Smooth muscle cell (in vitro differentiated cells): Measurements from ENCODE around the gene DLG5. TPM values are rescaled to one million over a fixed set of nuclear protein-coding genes. Genes with fewer than 3 reads are reported as not detected.

ENCODE experiments used
- DNase-seq: peaks from one replicate; lab custom pipeline; 2025; ENCODE audit not compliant: unreplicated experiment; lab: John Stamatoyannopoulos, UW
- H2AFZ ChIP-seq: fragments of 200-600 bp; sonication (generic); 2 replicates; pipeline ENCODE4 v1.6.0; 2016; ENCODE audit warnings: antibody characterized with exemption, low read depth, mild to moderate bottlenecking
- H3F3A ChIP-seq: fragments of 200-600 bp; sonication (generic); 2 replicates; pipeline ENCODE4 v1.6.0; 2017; ENCODE audit warnings: antibody characterized with exemption, low read depth
- H3K27ac ChIP-seq: fragments of 200-600 bp; sonication (generic); 2 replicates; pipeline ENCODE4 v1.5.1; 2016; ENCODE audit warnings: low read depth, mild to moderate bottlenecking
- H3K27me3 ChIP-seq: fragments of 200-600 bp; sonication (generic); 2 replicates; pipeline ENCODE4 v1.6.1; 2016; ENCODE audit warnings: low read depth, mild to moderate bottlenecking
- H3K36me3 ChIP-seq: fragments of 200-600 bp; sonication (generic); 2 replicates; pipeline ENCODE4 v1.5.1; 2016; ENCODE audit warnings: low read depth
- H3K4me1 ChIP-seq: fragments of 200-600 bp; sonication (generic); 2 replicates; pipeline ENCODE4 v1.5.1; 2016; ENCODE audit warnings: low read depth
- H3K4me2 ChIP-seq: fragments of 200-600 bp; sonication (generic); 2 replicates; pipeline ENCODE4 v1.6.0; 2016; ENCODE audit warnings: mild to moderate bottlenecking
- H3K4me3 ChIP-seq: fragments of 200-600 bp; sonication (generic); 2 replicates; pipeline ENCODE4 v1.5.1; 2016; ENCODE audit warnings: mild to moderate bottlenecking
- H3K79me2 ChIP-seq: fragments of 200-600 bp; sonication (generic); 2 replicates; pipeline ENCODE4 v1.6.0; 2016; ENCODE audit warnings: low read depth, mild to moderate bottlenecking
- H3K9ac ChIP-seq: fragments of 200-600 bp; sonication (generic); 2 replicates; pipeline ENCODE4 v1.6.0; 2016; ENCODE audit warnings: low read depth
- H3K9me3 ChIP-seq: fragments of 200-600 bp; sonication (generic); replicated peaks from 2 replicates; pipeline ENCODE4 v1.5.1; 2016; ENCODE audit warnings: low read depth
- H4K20me1 ChIP-seq: fragments of 200-600 bp; sonication (generic); 2 replicates; pipeline ENCODE4 v1.6.0; 2016; ENCODE audit warnings: low read depth
- WGBS: methylation state at CpG from one replicate; pipeline ENCODE4 v1.1.7; 2016; ENCODE audit warnings: low lambda C conversion rate; 5-methylcytosine and 5-hydroxymethylcytosine counted together
- polyA plus RNA-seq: library from polyadenylated mRNA; unstranded; fragments of >200 nt; fragmentation: Nextera tagmentation; extraction: Ambion mirVana; gene quantifications from 2 replicates; pipeline ENCODE4 v1.2.1, GENCODE V29; 2016
- total RNA-seq: library from RNA; depleted of rRNA; stranded (reverse); fragments of >200 nt; gene quantifications from 2 replicates; pipeline ENCODE4 v1.2.3, GENCODE V29; 2014
- TF ChIP-seq, protein P1 (sequence below): fragments of 200-600 bp; sonication (generic); IDR thresholded peaks from 2 replicates; pipeline ENCODE4 v1.5.1; 2017; ENCODE audit warnings: borderline replicate concordance, mild to moderate bottlenecking, antibody characterized with exemption; ENCODE audit not compliant: insufficient read depth, poor library complexity, severe bottlenecking

The DLG5 gene
- total and polyA plus RNA-seq, 2 experiments from 2014 or later, result 11.3 to 21.8 TPM

GRCh38 chr10:77798940-77799339 lies 127.6 kb downstream of the DLG5 start:
- Histone ChIP-seq H4K20me1 (peaks cover 15% of the 10 kb centered on the region), H3K4me1 (no peaks in the 10 kb centered on the region), H3F3A (no peaks in the 10 kb centered on the region), H3K4me3 (no peak overlapping the region), H3K9ac (no peak overlapping the region), H2AFZ (no peak overlapping the region), H3K9me3 (no peaks in the 10 kb centered on the region), H3K79me2 (no peaks in the 10 kb centered on the region), H3K4me2 (no peak overlapping the region), H3K36me3 (no peaks in the 10 kb centered on the region), H3K27ac (no peak overlapping the region), H3K27me3 (no peaks in the 10 kb centered on the region)
- no peak for DNase-seq
- TF ChIP-seq, protein P1, sequence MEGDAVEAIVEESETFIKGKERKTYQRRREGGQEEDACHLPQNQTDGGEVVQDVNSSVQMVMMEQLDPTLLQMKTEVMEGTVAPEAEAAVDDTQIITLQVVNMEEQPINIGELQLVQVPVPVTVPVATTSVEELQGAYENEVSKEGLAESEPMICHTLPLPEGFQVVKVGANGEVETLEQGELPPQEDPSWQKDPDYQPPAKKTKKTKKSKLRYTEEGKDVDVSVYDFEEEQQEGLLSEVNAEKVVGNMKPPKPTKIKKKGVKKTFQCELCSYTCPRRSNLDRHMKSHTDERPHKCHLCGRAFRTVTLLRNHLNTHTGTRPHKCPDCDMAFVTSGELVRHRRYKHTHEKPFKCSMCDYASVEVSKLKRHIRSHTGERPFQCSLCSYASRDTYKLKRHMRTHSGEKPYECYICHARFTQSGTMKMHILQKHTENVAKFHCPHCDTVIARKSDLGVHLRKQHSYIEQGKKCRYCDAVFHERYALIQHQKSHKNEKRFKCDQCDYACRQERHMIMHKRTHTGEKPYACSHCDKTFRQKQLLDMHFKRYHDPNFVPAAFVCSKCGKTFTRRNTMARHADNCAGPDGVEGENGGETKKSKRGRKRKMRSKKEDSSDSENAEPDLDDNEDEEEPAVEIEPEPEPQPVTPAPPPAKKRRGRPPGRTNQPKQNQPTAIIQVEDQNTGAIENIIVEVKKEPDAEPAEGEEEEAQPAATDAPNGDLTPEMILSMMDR, result no peak
- WGBS, result 81% methylated on average over 2 of the region's 2 CpGs

DNA sequence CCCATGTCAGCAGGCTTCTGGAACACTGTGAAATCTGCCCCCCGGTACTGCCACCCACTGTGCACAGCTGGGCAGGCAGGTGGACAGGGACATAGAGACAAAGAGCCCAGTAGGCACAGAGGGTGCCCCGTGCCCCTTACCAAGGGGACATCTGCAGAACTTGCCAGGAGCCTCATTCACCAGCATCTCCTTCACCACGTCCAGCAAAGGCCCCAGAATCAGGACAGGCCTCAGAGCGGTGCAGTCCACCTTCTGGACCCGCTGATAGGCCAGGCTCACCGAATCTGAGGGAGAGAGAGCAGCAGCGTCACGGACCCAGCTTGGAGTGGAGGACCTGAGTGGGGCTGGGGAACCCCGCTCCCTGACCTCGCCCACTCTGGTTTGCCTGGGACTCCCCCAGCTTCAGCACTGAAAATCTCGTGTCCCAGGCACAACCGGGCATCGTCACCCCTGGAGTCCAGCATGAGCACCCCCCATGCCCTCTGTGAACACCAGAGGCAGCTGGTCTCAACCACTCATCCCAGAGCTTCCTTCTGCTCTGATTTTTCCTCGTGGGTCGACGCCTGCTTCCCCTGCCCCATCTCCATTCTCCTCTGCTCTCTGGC lies 130.1 kb downstream of the DLG5 start:
- Histone ChIP-seq H3K27ac (no peak overlapping the region), H3K27me3 (no peaks in the 10 kb centered on the region), H3K4me2 (no peak overlapping the region), H4K20me1 (peaks cover 6% of the 10 kb centered on the region), H2AFZ (no peak overlapping the region), H3K4me1 (no peaks in the 10 kb centered on the region), H3K9me3 (no peaks in the 10 kb centered on the region), H3F3A (no peaks in the 10 kb centered on the region), H3K79me2 (no peaks in the 10 kb centered on the region), H3K9ac (no peak overlapping the region), H3K4me3 (no peak overlapping the region), H3K36me3 (no peaks in the 10 kb centered on the region)
- 98% methylated on average over 16 of the region's 16 CpGs for WGBS
- TF ChIP-seq, protein P1, result no peak
- no peak for DNase-seq

GRCh38 chr10:77795426-77796055 lies 131.0 kb downstream of the DLG5 start:
- TF ChIP-seq, protein P1, result no peak
- no peak overlapping the region for H3K9ac ChIP-seq
- H3K79me2 ChIP-seq, result no peaks in the 10 kb centered on the region
- peaks cover 6% of the 10 kb centered on the region for H4K20me1 ChIP-seq
- no peak overlapping the region for H3K4me3 ChIP-seq
- H2AFZ ChIP-seq, result no peak overlapping the region
- H3K4me2 ChIP-seq, result no peak overlapping the region
- H3K27me3 ChIP-seq, result no peaks in the 10 kb centered on the region
- H3F3A ChIP-seq, result no peaks in the 10 kb centered on the region
- 95% methylated on average over 20 of the region's 20 CpGs for WGBS
- H3K4me1 ChIP-seq, result no peaks in the 10 kb centered on the region
- no peak overlapping the region for H3K27ac ChIP-seq
- no peaks in the 10 kb centered on the region for H3K9me3 ChIP-seq
- DNase-seq, result no peak
- no peaks in the 10 kb centered on the region for H3K36me3 ChIP-seq
